HL-60 (cell line): Measurements from ENCODE around the gene CMIP.

Experiments
- DNase-seq, 2 experiments: peaks; one replicate each; pipeline ENCODE4 v3.0.0-alpha.2; 2010 to 2020; ENCODE audit warnings: low read depth in 1 of 2, low spot score in 1 of 2
- H3K27ac ChIP-seq: fragments of 250-450 bp; sonication (Bioruptor Pico); replicated peaks from 2 replicates; pipeline ENCODE4 v1.5.1; 2020; ENCODE audit warnings: mild to moderate bottlenecking, moderate library complexity
- H3K27me3 ChIP-seq: fragments of 250-450 bp; sonication (Bioruptor Pico); 2 replicates; pipeline ENCODE4 v1.5.1; 2021; ENCODE audit warnings: mild to moderate bottlenecking, moderate library complexity; ENCODE audit not compliant: insufficient read depth, poor library complexity, severe bottlenecking
- H3K4me3 ChIP-seq: replicated peaks from 2 replicates; pipeline ENCODE4 v1.5.1; 2011; ENCODE audit warnings: mild to moderate bottlenecking, control low read depth, low read length; ENCODE audit not compliant: insufficient read depth
- GABPA ChIP-seq: IDR thresholded peaks from 2 replicates; pipeline ENCODE4 v1.6.1; 2012; ENCODE audit warnings: low read depth
- POLR2AphosphoS5 ChIP-seq: IDR thresholded peaks from 2 replicates; pipeline ENCODE4 v1.6.1; 2012; ENCODE audit warnings: low read depth
- SPI1 ChIP-seq: IDR thresholded peaks from 2 replicates; pipeline ENCODE4 v1.6.1; 2012; ENCODE audit warnings: low read depth, mild to moderate bottlenecking, borderline replicate concordance
- TF ChIP-seq, protein P1 (sequence below): IDR thresholded peaks from one replicate; pipeline ENCODE4 v1.5.1; 2011; ENCODE audit warnings: low read length, control low read depth, inconsistent platforms; ENCODE audit not compliant: insufficient read depth
- TF ChIP-seq, protein P2 (sequence below): IDR thresholded peaks from 2 replicates; pipeline ENCODE4 v1.6.1; 2012; ENCODE audit warnings: low read depth; ENCODE audit not compliant: insufficient replicate concordance

Gene CMIP

DNA sequence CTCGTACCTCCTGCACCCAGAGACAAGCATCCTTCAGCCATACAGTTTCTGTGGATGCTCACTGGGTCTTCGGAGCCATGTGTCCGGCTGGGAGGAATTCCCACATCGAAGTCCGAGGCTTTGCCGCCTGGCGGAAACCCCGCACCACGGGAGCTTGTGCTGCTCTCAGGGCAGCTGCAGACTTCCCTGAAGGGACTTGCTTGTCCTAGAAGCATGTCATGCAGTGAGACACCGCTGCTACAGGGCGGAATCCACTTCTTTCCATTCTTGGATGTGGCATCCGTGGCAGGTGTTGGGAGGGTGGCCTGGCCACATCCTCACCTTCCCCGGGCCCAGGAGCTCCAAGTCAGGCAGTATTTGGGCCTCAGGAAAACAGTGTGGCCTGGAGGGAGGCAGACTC lies 122.5 kb downstream of the CMIP start:
- no peak for TF ChIP-seq GABPA
- TF ChIP-seq, protein P1, sequence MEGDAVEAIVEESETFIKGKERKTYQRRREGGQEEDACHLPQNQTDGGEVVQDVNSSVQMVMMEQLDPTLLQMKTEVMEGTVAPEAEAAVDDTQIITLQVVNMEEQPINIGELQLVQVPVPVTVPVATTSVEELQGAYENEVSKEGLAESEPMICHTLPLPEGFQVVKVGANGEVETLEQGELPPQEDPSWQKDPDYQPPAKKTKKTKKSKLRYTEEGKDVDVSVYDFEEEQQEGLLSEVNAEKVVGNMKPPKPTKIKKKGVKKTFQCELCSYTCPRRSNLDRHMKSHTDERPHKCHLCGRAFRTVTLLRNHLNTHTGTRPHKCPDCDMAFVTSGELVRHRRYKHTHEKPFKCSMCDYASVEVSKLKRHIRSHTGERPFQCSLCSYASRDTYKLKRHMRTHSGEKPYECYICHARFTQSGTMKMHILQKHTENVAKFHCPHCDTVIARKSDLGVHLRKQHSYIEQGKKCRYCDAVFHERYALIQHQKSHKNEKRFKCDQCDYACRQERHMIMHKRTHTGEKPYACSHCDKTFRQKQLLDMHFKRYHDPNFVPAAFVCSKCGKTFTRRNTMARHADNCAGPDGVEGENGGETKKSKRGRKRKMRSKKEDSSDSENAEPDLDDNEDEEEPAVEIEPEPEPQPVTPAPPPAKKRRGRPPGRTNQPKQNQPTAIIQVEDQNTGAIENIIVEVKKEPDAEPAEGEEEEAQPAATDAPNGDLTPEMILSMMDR: no peak
- no peak overlapping the region for H3K4me3 ChIP-seq
- H3K27ac ChIP-seq: no peak overlapping the region
- no peaks in the 10 kb centered on the region for H3K27me3 ChIP-seq
- DNase-seq: no peak

DNA sequence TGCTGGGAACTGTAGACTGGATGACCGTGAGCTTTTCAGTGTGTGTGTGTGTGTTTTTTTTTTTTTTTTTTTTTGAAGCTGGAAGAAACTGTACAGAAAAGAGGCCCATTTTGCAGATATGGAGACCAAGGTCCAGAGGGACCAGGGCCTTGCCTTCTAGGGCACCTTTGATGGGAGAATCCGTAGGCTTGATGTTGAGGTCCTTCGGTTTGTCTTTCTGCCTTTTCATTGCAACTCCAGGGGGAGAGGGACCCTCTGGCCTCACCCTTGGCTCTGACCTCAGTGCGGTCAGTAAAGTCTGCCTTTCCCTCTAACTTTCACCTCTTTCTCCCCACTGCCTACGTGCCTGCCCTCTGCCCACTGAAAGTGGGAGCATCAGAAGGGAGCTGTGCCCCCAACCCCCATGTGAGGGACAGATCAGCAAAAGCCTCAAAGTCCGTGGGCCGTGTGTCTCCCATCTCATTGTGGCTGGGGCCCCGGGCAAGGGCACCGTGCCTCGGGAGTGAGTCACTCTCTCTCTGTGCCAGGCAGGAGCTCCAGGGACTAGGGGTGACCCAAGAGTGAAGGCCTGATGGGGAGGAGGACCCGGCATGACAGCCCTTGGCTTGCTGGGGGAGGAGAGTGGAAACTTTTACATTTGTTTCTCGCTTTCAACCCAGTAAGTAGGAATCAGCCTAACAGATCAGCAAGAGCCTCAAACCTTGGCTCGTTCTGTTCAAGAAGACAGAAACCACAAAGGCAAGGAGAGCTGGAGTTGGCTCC lies 123.6 kb downstream of the CMIP start:
- Histone ChIP-seq H3K27ac (no peak overlapping the region), H3K4me3 (no peak overlapping the region), H3K27me3 (no peaks in the 10 kb centered on the region)
- TF ChIP-seq, protein P1: no peak
- no peak for TF ChIP-seq SPI1
- TF ChIP-seq, protein P2, sequence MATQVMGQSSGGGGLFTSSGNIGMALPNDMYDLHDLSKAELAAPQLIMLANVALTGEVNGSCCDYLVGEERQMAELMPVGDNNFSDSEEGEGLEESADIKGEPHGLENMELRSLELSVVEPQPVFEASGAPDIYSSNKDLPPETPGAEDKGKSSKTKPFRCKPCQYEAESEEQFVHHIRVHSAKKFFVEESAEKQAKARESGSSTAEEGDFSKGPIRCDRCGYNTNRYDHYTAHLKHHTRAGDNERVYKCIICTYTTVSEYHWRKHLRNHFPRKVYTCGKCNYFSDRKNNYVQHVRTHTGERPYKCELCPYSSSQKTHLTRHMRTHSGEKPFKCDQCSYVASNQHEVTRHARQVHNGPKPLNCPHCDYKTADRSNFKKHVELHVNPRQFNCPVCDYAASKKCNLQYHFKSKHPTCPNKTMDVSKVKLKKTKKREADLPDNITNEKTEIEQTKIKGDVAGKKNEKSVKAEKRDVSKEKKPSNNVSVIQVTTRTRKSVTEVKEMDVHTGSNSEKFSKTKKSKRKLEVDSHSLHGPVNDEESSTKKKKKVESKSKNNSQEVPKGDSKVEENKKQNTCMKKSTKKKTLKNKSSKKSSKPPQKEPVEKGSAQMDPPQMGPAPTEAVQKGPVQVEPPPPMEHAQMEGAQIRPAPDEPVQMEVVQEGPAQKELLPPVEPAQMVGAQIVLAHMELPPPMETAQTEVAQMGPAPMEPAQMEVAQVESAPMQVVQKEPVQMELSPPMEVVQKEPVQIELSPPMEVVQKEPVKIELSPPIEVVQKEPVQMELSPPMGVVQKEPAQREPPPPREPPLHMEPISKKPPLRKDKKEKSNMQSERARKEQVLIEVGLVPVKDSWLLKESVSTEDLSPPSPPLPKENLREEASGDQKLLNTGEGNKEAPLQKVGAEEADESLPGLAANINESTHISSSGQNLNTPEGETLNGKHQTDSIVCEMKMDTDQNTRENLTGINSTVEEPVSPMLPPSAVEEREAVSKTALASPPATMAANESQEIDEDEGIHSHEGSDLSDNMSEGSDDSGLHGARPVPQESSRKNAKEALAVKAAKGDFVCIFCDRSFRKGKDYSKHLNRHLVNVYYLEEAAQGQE: no peak
- DNase-seq: no peak

DNA sequence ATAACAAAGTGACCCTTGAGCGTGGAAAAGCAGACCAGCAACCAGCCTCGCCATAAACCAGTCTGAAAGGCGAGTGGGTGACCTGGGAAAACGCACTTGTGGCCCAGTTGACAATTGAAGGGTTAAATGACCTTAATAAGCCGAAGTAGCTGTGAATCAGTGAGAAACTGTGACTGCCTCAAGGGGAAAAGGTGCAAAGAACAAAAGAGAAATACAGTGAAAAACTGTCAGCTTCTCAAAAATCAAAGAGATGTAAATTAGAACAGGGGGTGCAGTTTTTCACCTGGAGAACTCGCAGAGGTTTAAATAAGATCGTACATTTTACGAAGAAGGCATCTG lies 124.1 kb downstream of the CMIP start:
- TF ChIP-seq GABPA (no peak), SPI1 (no peak), POLR2AphosphoS5 (no peak)
- TF ChIP-seq, protein P1: no peak
- TF ChIP-seq, protein P2: no peak
- no peak overlapping the region for H3K4me3 ChIP-seq
- DNase-seq: no peak
- H3K27ac ChIP-seq: no peak overlapping the region
- no peaks in the 10 kb centered on the region for H3K27me3 ChIP-seq

DNA sequence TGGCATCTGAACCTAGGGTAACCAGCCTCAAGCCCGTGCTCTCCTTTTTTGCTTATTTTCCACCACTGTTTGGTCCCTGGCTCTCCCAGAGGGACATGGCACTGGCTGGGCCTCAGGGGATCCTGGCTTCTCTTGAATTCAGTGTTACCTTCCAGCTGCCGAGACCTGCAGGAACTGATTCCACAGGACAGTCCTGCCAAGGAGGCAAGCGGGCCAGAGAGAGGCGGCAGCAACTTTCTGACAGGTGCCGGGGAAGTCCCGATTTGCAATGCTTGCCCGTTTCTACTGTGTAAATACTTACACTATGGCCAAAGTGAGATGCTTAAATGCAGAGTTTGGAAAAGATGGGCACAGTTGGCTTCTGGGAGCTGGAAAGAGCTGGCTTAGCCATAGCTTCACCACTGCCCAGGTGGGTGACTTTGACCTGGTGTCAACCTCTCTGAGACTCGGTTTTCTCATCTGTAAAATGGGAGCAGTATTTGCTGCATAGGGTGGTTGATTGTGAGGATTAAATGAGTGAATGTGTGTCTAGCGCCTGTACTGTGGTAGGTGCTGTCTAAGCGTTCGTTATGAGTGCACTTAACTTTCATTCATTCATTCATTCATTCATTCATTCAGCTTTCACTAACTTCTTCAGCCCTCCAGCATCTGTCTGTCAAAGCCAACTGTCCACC lies 124.9 kb downstream of the CMIP start:
- no peak overlapping the region for H3K4me3 ChIP-seq
- H3K27ac ChIP-seq: no peak overlapping the region
- no peak for DNase-seq
- no peaks in the 10 kb centered on the region for H3K27me3 ChIP-seq
- TF ChIP-seq POLR2AphosphoS5 (no peak), SPI1 (no peak), GABPA (no peak)
- TF ChIP-seq, protein P1: no peak
- TF ChIP-seq, protein P2: no peak
